Measurements from ENCODE around the gene CAMSAP3. TPM values are rescaled to one million over a fixed set of nuclear protein-coding genes. Genes with fewer than 3 reads are reported as not detected.
A peak's percentile ranks its signal among the peaks of the same experiment; 100 is the strongest.

CAMSAP3 gene
- total and polyA plus RNA-seq, 11 donors = 0.04 to 3.7 (median 0.72) TPM

- WGBS, 4 donors = 2 to 6% (median 3%) methylated on average over 32 to 70 of the region's 70 CpGs
- H3K27me3 ChIP-seq = peaks cover 10 to 67% (median 30%) of the 10 kb centered on the region in 9 donors
- intact Hi-C loops (cut with DNase I) = no loop called here
- ATAC-seq (no peak), DNase-seq (no peak)
- TF ChIP-seq CTCF (IDR thresholded peaks at IDR 0.05) (no peak), POLR2A (IDR thresholded peaks at IDR 0.05) (no peak)
- no peaks in the 10 kb centered on the region for H3K36me3 ChIP-seq
- H3K9me3 ChIP-seq = no peaks in the 10 kb centered on the region
- no peak overlapping the region for H3K27ac ChIP-seq
- H3K4me1 ChIP-seq = peaks cover 0 to 12% (median 0%) of the 10 kb centered on the region in 12 donors
- peak overlapping the region in 7 of 12 donors; percentile 12 to 53 (median 29) for H3K4me3 ChIP-seq
Measured at GRCh38 chr19:7596211-7596937, 711 bp downstream of the CAMSAP3 start.

GRCh38 chr19:7597689-7598088, 2.0 kb downstream of the CAMSAP3 start:
- Histone ChIP-seq H3K36me3 (no peaks in the 10 kb centered on the region), H3K27ac (no peak overlapping the region), H3K4me3 (no peak overlapping the region), H3K9me3 (no peaks in the 10 kb centered on the region), H3K4me1 (peaks cover 0 to 12% (median 0%) of the 10 kb centered on the region in 12 donors), H3K27me3 (peaks cover 10 to 68% (median 30%) of the 10 kb centered on the region in 9 donors)
- ATAC-seq (no peak), DNase-seq (no peak)
- WGBS, 4 donors = 65 to 74% (median 69%) methylated on average over 9 of the region's 9 CpGs
- intact Hi-C loops (cut with DNase I) = no loop called here
- TF ChIP-seq CTCF (IDR thresholded peaks at IDR 0.05) (no peak), POLR2A (IDR thresholded peaks at IDR 0.05) (no peak)

GRCh38 chr19:7598180-7598579, 2.5 kb downstream of the CAMSAP3 start:
- Histone ChIP-seq H3K36me3 (no peaks in the 10 kb centered on the region), H3K4me3 (no peak overlapping the region), H3K9me3 (no peaks in the 10 kb centered on the region), H3K4me1 (peaks cover 0 to 12% (median 0%) of the 10 kb centered on the region in 12 donors), H3K27ac (no peak overlapping the region), H3K27me3 (peaks cover 10 to 63% (median 30%) of the 10 kb centered on the region in 9 donors)
- DNase-seq = no peak
- intact Hi-C loops (cut with DNase I) = no loop called here
- WGBS, 4 donors = 49 to 63% (median 58%) methylated on average over 6 of the region's 6 CpGs
- ATAC-seq = no peak
- TF ChIP-seq CTCF (IDR thresholded peaks at IDR 0.05) = no peak
- TF ChIP-seq POLR2A (IDR thresholded peaks at IDR 0.05) = no peak

- Histone ChIP-seq H3K4me3 (no peak overlapping the region), H3K27me3 (peaks cover 6 to 59% (median 14%) of the 10 kb centered on the region in 9 donors), H3K27ac (no peak overlapping the region), H3K36me3 (no peaks in the 10 kb centered on the region), H3K4me1 (peaks cover 0 to 9% (median 0%) of the 10 kb centered on the region in 12 donors), H3K9me3 (no peaks in the 10 kb centered on the region)
- intact Hi-C loops (cut with DNase I) = no loop called here
- no peak for TF ChIP-seq POLR2A (IDR thresholded peaks at IDR 0.05)
- no peak for TF ChIP-seq CTCF (IDR thresholded peaks at IDR 0.05)
- DNase-seq = no peak
- ATAC-seq = no peak
Measured at GRCh38 chr19:7600721-7601120, 5.1 kb downstream of the CAMSAP3 start.

Data from heart left ventricle (tissue), 16 donors.